H7 (cell line): ENCODE results near the gene SGK1. TPM values are rescaled to one million over a fixed set of nuclear protein-coding genes. Genes with fewer than 3 reads are reported as not detected.
"Not testable (repeated sequence)": the region's sequence is repeated elsewhere in the genome, so short reads cannot be mapped to it uniquely, and the experiment has no call there.

ENCODE experiments used
- DNase-seq: peaks from one replicate; pipeline ENCODE4 v3.0.0; 2012
- H3K27me3 ChIP-seq: 2 replicates; pipeline ENCODE4 v1.6.0; 2011; ENCODE audit warnings: mild to moderate bottlenecking, low read length; ENCODE audit not compliant: control insufficient read depth, insufficient read depth
- H3K36me3 ChIP-seq: replicated peaks from 2 replicates; pipeline ENCODE4 v1.5.1; 2011; ENCODE audit warnings: low read length; ENCODE audit not compliant: control insufficient read depth, insufficient read depth
- H3K4me3 ChIP-seq: 2 replicates; pipeline ENCODE4 v1.5.1; 2011; ENCODE audit warnings: low read depth, mild to moderate bottlenecking, control low read depth, low read length, moderate library complexity; ENCODE audit not compliant: insufficient read depth
- total RNA-seq: library from RNA; depleted of rRNA; stranded (reverse); fragments of >200 nt; shearing (Covaris generic); gene quantifications from 2 replicates; pipeline ENCODE4 v1.2.3, GENCODE V29; 2014

SGK1 gene
- total RNA-seq, 1 experiment from 2014 or later = 12.8 TPM

- H3K36me3 ChIP-seq = no peaks in the 10 kb centered on the region
- H3K4me3 ChIP-seq = no peak overlapping the region
- no peaks in the 10 kb centered on the region for H3K27me3 ChIP-seq
- DNase-seq = no peak
These were observed 18.7 kb downstream of the SGK1 start for GRCh38 chr6:134299236-134299635.

GRCh38 chr6:134296762-134297161 is 21.1 kb downstream of the SGK1 start:
- Histone ChIP-seq H3K27me3 (no peaks in the 10 kb centered on the region), H3K4me3 (no peak overlapping the region), H3K36me3 (no peaks in the 10 kb centered on the region)
- no peak for DNase-seq

- Histone ChIP-seq H3K4me3 (no peak overlapping the region), H3K36me3 (no peaks in the 10 kb centered on the region)
- DNase-seq = no peak
These were observed 21.9 kb downstream of the SGK1 start for GRCh38 chr6:134295953-134296553.

DNA sequence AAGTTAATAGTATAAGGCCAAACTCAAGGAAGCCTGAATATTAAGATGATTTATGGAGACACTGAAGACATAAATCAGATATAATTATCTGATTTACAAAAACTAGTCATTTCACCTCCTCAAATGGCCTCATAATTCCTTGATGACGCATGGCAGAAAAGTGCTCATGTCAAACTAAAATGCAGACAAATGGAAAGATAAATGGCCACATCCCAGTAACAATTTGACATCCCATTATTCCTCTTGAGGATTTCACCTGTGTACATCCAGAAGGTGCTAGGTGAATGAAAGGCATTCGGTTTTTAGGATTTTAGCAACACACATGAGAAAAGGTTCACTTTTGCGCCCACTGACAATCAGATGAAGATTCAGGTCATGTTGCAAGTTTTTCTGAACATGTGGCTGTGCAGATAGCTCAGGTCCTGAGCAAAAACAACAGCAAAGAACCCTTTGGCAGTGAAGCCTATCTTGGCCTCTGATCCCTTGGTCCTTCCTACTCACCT is 24.2 kb downstream of the SGK1 start:
- no peaks in the 10 kb centered on the region for H3K27me3 ChIP-seq
- H3K36me3 ChIP-seq = no peaks in the 10 kb centered on the region
- no peak overlapping the region for H3K4me3 ChIP-seq
- DNase-seq = no peak

More at GRCh38 chr6:134295953-134296553, 21.9 kb downstream of the SGK1 start:
- H3K27me3 ChIP-seq = no peaks in the 10 kb centered on the region

DNA sequence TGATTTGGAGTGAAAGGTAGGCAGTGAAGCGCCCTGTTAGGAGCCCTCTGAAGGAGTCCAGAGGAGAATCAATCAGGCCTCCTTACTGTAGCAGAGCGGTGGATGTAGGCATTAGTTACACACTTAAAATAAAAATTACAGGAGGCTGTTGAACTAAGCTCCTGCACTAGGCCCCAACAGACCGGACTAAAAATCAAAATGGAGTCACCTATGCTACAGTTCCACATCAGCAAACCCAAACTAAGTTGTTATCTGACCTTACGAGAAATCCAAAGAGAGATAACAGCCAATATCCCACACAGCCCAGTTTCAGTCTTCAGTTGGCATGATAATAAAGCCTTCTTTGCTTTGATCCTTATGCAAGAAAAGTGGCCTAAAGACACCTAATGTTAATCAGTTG is 26.8 kb downstream of the SGK1 start:
- no peaks in the 10 kb centered on the region for H3K36me3 ChIP-seq
- H3K4me3 ChIP-seq = no peak overlapping the region
- no peaks in the 10 kb centered on the region for H3K27me3 ChIP-seq
- DNase-seq = no peak

DNA sequence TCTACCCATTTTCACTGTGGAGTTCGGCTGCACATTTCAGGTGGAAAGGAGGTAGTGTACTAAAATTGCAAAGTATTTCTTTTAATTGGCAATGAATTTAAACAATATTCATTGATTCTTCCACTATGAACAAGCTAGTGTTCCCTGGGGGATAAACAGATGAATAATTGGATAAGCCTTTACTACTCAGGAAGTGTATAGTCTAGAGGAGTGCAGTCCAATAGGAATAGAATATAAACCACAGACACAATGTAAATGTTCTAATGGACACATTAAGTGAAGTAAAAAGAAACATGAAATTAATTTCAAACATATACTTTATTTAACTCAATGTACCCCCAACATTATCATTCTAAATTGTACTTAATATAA is 28.7 kb downstream of the SGK1 start:
- Histone ChIP-seq H3K36me3 (no peaks in the 10 kb centered on the region), H3K4me3 (no peak overlapping the region), H3K27me3 (no peaks in the 10 kb centered on the region)
- no peak for DNase-seq

DNA sequence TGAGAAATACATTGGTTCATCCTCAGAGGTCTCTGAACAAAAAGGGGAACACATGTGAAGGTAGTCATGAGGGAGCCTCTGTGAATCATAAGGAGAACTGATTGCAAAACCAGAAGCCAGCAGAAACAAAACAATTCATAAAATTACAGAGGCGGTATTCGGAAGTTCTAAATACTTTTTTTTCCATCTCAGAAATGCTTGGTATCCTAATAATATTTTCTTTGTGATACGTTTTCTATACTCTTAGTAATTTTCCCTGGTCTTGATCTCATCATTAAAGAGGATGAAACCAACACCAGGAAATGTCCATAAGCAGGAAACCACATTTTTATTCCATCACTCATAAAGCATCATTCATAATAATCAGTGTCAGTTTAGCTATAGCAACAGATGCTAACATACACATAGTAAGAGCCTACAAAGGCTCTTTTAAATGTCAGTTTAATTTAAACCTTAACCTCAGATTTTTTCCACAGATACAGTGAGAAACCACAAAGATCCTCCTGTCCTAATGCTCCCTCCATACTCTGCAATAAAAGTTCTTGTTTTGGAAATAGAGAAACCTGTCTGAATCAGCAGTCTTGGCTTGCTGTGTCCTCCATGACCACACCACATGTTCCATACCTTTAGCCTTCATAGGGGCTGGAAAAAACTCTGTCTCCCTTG is 29.2 kb downstream of the SGK1 start:
- Histone ChIP-seq H3K27me3 (no peaks in the 10 kb centered on the region), H3K4me3 (no peak overlapping the region), H3K36me3 (no peaks in the 10 kb centered on the region)
- DNase-seq = no peak

DNA sequence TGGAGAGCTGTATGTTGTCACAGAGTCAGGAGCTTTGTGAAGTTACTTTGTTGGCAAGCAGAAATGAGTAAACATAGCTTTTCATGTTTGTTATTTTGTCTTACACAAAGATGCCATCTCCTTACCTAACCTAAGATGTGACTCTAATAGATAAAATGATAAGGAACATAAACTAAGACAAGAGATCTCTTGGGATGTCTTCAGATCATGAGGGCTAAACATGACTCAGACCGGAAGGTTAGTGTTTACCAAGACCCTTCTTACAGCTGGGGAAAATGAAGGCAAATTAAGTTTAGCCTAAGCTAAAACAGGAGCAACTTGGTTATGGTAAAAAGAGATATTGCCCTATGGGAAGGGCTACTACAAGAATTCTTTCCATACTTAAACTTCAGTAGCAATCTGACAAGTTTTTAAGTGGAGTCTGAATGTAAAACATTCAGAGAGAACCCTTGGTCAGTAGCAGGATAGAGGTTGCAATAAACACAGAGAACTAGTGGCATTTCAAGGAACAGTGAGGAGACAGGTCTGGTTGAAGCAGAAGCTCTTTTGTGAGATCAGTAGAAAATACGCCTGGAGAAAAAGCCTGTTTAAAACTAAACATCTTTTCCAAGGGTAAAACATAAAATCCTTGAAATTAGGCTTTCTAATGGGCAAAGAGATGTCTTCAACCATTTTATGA is 29.9 kb downstream of the SGK1 start:
- no peaks in the 10 kb centered on the region for H3K36me3 ChIP-seq
- H3K27me3 ChIP-seq = no peaks in the 10 kb centered on the region
- H3K4me3 ChIP-seq = no peak overlapping the region
- no peak for DNase-seq

- no peak for DNase-seq
- H3K27me3 ChIP-seq = no peaks in the 10 kb centered on the region
- H3K4me3 ChIP-seq = no peak overlapping the region
- no peaks in the 10 kb centered on the region for H3K36me3 ChIP-seq
These were observed 35.1 kb downstream of the SGK1 start for GRCh38 chr6:134282816-134283215.

DNA sequence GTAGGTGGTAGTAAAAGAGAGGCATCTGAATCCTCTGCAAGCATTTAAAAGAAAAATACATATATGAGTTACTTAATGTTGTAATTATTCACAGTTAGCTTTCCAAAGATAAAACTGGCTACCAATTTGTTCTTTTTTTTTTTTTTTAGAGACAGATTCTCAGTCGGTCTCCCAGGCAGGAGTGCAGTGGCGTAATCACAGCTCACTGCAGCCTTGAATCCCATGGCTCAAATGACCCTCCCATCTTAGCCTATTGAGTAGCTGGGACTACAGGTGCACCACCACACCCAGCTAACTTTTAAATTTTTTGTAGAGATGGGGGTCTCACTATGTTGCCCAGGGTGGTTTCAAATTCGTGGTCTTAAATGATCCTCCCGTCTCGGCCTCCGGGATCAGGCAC is 36.5 kb downstream of the SGK1 start:
- no peak for DNase-seq
- Histone ChIP-seq H3K27me3 (no peaks in the 10 kb centered on the region), H3K36me3 (no peaks in the 10 kb centered on the region), H3K4me3 (no peak overlapping the region)

DNA sequence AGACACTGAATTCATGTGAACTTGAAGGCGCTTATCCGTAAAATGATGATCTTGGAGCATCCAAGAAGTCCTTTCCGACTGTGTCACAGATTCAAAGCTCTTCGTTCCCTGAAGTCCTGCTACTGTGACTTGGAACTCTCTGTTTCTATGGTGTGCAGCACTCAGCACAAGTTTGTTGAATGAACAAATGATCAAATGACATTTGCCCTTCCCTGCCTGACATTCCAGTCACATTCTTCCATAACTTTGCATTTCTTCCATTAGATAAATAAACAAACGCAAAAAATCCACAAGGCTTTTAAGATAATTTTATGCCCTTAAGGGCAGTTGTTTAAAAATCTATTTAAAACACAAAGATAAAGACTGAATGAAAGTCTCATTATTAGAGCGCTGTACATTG is 39.9 kb downstream of the SGK1 start:
- no peaks in the 10 kb centered on the region for H3K27me3 ChIP-seq
- no peak for DNase-seq

GRCh38 chr6:134276891-134277377 is 41.0 kb downstream of the SGK1 start:
- not testable (repeated sequence) for H3K27me3 ChIP-seq, DNase-seq, H3K36me3 ChIP-seq, H3K4me3 ChIP-seq

More for the DNA sequence above, 39.9 kb downstream of the SGK1 start:
- Histone ChIP-seq H3K36me3 (no peaks in the 10 kb centered on the region), H3K4me3 (no peak overlapping the region)

DNA sequence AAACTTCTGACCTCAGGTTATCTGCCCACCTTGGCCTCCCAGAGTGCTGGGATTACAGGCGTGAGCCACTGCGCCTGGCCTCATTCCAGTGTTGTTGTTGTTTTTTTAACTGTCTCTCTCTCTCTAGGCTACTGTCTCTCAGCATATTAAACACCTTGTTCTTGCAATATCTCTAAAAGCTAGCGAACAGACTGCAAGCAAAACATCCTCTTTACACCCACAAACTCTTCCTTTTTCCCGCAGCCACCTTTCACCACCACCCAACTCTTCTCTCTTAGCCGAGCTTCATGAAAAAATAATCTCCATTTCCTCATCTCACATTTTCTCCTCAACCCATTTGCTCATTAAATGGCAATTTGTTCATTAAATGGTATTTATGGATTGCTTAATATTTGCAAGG is 45.5 kb downstream of the SGK1 start:
- no peaks in the 10 kb centered on the region for H3K36me3 ChIP-seq
- DNase-seq = no peak
- no peak overlapping the region for H3K4me3 ChIP-seq
- H3K27me3 ChIP-seq = no peaks in the 10 kb centered on the region

DNA sequence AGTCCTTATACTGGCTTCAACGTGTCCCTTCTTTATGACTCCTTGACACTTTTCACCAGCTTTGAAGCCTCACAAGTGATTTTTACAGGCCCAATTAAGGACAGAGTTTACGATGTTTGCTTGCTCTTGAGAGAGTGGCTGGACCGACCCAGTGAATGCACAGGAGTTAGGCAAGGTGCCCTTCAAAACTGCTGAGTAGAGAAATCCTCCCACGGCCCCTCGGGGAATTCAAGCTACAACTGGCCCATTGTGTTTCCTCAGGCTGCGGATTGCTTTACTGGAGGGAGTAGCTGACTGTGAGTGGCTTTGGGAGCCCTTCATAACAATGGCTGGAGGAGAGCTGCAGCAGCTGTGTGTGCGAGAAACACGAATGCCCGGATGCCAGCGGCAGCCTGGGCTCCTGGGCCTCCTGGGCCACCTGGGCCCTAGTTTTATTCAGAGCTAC is 50.0 kb downstream of the SGK1 start:
- DNase-seq = peak; percentile 67
- no peaks in the 10 kb centered on the region for H3K27me3 ChIP-seq
- no peaks in the 10 kb centered on the region for H3K36me3 ChIP-seq
- H3K4me3 ChIP-seq = no peak overlapping the region

DNA sequence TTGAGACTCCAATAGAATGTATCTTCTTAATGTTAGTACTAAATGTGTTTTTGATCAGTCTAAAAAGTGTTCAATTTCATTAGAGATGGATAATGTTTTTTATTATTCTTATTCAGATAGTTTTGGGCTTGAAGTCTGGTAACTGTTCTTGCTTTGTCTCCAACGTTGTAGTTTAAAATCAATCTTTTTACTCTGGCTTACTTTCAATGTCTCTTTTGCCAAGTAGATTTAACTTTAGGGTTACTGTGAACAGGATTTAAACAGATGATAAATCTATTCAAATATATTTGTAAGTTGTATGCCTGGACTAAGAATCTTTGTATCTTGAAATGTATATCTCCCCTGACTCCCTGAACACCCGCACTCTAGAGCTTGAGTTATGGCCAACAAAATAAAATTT is 51.1 kb downstream of the SGK1 start:
- H3K27me3 ChIP-seq = no peaks in the 10 kb centered on the region
- no peak for DNase-seq
- H3K36me3 ChIP-seq = no peaks in the 10 kb centered on the region
- H3K4me3 ChIP-seq = no peak overlapping the region
